Midbrain (tissue), 1 donor: ENCODE data around the gene NOS3.

Experiments used
- DNase-seq: peaks from one replicate; lab custom pipeline; 2025; lab: John Stamatoyannopoulos, UW

The NOS3 gene

GRCh38 chr7:150964593-150965111 is 26.2 kb upstream of the NOS3 start:
- DNase-seq, result no peak

DNA sequence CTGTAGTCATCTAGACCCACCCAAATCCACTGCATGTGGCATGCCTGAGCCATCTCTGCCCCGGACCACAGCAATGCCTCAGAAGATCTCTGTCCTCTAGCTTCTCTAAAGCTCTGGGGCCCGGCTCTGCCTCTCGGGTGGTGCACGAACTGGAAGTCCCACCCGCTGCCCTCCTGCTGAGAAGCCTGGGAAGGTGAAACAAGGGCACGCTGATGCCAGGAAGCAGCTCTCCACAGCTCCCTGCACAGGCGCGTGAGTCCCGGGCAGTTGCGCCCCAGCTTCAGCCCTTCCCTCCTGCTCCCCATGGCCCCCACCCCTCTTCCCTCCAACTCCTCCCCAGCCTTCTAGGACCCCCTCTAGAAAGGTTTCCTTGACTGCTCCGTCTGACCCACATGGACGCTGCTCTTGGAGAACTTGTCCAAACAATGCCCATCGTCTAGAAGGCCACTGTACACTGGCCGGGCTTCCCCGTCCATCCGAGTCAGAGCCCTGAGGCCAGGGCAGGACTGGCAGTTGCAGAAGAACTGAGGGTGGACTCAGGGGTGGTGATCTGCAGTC is 25.5 kb upstream of the NOS3 start:
- no peak for DNase-seq

- DNase-seq, result no peak
These were observed 24.8 kb upstream of the NOS3 start for GRCh38 chr7:150966002-150966401.

DNA sequence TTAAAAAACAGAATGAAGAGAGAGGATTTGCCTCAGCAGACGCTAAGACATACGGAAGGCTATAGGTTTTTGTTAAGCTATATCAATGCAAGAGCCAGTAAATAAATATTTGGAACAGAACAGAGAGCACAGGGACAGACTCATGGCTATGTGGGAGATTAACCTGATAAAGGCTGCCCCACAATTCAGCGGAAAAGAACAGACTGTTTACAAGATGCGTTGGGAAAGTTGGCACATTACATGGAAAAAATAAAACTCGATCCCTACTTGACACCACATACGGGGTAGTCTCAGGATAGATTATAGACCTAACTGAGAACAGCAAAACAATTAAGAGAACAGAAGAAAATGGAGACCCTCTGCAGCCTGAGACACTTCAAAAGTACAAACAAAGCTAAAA is 23.5 kb upstream of the NOS3 start:
- DNase-seq, result no peak

GRCh38 chr7:150968056-150968733 is 22.6 kb upstream of the NOS3 start:
- no peak for DNase-seq

DNA sequence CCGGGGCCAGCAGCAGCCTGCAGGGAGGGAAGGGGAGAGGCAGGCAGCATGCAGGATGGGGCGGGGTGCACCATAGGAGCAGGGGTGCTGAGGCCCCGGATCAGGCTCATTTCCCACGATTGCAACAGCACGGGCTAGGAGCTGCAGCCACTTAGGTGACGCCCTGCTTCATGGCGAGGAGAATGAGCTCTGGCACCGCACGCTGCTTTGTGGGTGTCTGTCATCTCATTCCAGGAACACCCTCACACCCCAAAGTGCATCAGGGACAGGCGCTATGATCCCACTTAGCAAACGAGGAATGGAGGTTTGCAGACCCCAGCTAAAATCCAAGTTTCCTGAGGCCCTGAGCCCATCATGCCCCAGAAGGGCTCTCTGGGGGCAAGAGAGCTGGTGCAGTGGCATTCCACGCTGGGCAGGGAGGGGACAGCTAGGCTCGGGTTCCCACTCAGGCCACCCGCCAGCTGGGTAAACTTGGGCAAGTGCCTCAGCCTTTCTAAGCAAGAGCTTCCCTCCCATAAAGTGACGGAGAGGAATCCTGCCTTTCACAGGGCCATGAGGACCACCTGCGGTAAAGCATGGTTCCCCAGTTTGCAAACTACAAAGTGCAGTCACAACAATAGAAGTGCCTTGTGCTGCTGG is 22.0 kb upstream of the NOS3 start:
- DNase-seq, result no peak

- DNase-seq, result no peak
These were observed 21.3 kb upstream of the NOS3 start for GRCh38 chr7:150969475-150969874.

GRCh38 chr7:150970424-150970823 is 20.4 kb upstream of the NOS3 start:
- no peak for DNase-seq

- no peak for DNase-seq
These were observed 19.4 kb upstream of the NOS3 start for GRCh38 chr7:150971242-150972022.

DNA sequence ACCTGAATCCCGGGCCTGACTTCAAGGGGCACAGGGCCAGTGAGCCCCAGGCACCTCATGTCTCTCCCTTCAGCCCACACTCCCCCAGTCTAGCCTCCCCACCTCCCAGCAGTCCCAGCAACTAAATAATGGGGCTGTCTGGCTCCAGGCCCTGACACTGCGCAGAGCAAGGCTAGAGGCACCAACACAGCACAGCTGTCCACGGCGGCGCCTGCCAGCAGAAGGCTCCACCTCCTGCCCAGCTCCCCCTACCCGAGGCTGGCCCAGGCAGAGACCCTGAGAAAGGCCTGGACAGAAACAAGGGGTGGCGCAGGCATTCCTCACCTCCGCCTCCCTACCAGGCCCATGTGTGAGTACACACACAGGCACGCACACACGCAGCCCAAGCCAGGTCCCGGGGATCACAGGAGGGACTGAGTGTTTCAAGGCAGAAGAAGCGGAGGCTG is 18.8 kb upstream of the NOS3 start:
- DNase-seq, result peak; percentile 72

DNA sequence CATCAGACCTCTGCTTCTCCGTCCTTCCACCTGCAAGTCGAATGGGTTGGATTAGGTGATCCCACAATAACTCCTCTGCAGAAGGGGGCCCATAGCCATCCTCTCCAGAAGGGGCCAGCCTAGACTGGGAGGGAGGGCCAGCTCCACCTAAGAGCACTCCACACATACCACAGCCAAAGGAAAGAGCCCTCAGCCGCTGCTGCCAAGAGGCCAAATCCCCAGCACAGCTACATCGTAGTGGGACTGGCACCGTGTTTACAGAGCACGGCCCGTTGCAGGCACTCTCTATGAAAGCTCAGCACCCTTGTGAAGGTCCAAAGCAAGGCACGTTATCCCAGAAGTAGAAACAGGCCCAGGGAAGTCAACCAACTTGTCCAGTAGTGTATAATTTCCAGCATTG is 18.1 kb upstream of the NOS3 start:
- no peak for DNase-seq

DNA sequence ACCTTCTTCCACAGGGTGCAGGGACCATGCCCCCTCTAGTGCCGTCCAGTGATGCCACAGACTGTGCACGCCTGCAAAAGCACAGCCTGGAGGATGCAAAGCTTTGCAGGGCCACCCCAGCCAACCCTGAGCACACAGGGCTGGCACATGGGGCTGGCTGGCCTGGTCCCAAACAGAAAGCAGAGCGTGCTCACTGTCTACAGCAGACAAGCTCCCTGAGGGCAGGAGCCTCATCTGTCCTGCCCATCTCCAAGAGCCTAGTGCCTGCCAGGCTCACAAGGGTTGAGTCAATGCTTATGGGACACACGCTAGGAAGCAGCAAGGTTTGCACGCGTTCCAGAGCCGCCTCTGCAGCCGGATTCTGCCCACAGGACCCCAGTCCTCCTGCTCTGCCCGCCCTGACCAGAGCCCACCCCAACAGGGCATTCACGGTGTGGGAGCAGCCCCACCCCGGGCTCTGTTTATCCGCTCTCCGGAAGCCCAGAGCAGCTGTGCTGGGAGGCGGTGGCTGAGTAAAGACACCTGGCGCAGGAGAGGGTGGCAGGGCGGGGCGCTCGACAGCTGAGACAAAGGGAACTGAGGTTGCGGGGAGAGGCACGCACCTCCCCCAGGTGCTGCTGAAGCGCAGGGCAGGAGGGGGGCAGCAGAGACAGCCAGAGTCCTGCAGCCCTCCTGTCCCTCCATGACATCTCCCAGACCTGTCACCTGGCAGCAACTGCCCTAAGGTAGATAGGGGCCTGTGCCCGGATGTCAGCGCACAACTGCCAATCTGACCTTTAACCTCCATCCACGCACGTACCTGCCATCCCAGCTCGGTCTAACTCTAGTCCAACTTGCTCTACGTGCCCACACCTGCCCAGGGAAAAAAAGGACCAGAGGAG is 17.0 kb upstream of the NOS3 start:
- DNase-seq, result no peak

DNA sequence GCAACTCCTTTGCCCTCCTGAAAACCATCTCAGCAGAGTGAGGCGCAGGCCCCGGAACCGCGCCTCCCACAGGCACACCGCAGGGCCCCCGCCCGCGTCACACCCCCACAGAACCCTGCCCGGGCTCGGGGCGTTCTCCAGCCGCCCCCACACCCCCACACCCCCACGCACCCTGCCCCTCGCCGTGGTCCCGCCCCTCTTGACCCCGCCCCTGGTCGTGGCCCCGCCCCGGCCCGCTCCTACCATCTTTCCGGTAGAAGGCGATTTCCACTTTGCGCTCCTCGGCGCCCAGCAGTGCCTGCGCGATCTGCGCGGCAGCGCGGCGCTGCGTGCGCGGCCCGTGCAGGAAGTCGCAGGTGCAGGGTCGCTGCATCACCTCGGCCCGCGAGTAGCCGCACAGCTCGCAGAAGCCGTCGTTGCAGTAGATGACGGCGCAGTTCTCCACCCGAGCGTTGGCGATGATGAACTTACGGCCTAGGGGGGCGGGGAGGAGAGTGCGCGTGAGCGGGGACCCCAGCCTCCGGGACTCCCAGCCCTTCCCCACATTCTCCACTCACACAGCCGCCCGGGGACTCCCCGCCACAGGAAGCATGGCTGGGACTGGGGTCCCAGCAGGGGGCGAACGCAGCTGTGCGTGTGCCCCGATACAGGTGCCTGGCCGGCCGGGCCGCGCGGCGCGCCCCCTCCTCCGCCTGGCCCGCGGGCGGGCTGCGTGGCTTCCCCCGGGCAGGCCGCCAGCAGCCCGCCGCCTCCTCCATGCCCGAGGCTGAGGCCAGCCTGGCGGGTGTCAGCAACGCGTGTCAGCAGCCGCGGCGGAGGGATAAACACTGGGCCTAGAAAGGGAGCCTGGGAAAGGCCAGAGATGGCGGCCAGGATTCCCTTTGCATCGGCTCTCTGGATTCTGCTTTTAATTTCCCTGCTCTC is 16.1 kb upstream of the NOS3 start:
- peak; percentile 49 for DNase-seq

DNA sequence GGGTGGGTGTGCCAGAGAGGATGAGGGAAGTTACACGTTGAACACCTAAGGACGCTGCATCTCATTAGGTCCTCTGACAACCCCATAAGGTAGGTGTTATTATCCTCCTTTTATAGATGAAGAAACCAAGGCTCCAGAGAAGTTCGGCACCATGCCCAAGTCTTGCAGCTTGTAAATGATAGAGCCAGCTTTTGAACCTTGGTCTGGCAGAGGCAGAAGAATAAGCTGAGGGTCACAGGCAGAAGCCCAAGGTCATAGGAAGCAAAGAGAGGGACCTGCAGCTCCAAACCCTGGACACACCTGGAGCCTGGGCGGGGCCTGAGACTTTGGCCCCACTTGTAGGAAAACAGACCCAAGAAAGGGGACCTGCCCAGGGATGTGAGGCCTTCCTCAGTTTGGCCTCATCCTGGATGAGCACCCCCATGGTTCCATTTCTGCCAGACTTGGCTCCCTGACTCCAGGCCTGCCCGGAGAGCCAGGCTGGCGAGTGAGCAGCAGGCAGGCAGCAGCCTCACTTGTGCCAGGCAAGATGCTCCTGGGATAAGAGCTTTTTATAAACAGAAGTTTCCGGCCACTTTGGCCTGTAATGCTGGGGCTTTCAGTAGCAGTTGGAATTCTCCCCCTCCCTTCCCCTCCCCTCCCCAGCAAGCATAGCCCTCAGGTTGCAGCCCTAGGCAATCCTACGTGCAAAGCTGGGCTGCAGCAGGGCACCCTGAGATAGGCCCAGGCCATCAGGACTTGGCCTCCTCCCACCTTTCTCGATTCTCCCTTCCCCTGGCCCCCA is 15.1 kb upstream of the NOS3 start:
- no peak for DNase-seq

DNA sequence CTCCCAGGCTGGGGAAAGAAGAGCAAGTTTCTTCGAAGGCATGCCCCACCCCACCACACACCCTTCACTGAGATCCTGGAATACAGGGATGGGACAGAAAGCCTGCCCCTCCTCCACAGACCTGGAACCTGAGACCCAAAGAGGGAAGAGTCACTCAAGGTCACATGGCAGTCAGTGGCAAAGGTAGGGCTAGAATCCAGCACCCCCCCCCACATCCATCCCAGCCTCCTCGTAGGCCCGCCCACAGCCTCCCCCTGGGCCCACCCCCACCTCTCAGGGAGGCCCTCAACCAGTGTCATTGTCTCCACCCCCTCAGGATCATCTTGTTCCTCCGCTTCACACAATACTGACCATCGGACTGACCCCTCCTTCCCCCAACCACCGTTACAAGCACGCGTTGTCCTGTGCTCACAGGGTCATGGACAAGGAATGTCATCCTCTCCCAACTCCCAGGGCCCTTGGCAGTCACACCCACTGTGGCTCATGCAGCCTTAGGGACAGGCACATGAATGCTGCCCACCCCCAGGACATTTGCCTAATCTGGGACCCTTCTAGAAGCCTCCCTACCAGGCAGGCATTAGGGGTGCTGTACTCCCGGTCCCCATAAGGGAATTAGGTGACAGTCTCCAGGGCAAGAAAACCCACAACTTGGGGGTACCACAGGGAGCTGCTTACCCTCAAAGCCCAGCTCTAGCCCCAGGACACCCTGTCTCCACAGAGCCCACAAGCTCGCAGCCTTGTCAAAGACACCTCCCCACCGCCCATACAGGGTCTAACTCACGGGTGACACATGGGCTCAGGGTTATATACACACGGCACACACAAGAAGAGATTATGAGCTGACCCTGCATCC is 14.1 kb upstream of the NOS3 start:
- DNase-seq, result no peak

GRCh38 chr7:150977382-150978125 is 13.3 kb upstream of the NOS3 start:
- no peak for DNase-seq

DNA sequence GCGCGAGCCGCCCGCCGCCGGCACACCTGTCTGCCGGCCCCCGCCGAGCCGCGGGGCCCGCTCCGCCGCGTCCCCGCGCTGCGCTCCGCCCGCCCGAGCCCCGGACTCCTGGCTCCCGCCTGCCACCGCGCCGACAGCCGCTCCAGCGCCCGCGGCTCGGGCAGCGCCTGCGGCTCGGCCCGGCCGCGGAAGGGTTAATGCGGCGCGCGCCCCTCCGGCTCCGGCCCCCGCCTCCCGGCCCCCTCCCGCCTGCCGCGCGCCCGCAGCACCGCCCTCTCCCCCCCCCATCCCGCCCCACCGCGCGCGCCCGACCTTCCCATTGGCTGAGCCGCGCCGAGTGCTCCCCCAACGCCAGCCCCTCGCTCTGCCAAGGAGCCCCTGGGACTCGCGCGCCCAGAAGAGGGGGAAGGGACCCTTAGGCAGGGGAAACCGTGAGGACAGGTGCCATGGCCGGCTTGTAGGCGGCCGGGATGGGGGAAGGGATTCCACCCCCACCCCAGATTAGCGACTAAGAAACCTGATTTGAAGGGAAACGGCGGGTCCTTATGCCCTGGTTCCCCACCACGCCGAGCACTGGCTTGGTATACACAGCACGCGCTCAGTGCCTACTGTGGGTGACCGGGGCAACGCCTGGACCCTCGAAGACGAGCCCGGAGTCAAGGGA is 12.6 kb upstream of the NOS3 start, which contains the start of gene KCNH2:
KCNH2 (minus strand) TSS at position 196 of the 664 bp plus-strand sequence. CDS start 408 bp downstream, outside the sequence.
- peak; percentile 65 for DNase-seq
